ENCODE data around the gene BCL2L12. TPM values are rescaled to one million over a fixed set of nuclear protein-coding genes. Genes with fewer than 3 reads are reported as not detected.

The BCL2L12 gene
- total RNA-seq, 1 experiment from 2014 or later = 93.9 TPM

DNA sequence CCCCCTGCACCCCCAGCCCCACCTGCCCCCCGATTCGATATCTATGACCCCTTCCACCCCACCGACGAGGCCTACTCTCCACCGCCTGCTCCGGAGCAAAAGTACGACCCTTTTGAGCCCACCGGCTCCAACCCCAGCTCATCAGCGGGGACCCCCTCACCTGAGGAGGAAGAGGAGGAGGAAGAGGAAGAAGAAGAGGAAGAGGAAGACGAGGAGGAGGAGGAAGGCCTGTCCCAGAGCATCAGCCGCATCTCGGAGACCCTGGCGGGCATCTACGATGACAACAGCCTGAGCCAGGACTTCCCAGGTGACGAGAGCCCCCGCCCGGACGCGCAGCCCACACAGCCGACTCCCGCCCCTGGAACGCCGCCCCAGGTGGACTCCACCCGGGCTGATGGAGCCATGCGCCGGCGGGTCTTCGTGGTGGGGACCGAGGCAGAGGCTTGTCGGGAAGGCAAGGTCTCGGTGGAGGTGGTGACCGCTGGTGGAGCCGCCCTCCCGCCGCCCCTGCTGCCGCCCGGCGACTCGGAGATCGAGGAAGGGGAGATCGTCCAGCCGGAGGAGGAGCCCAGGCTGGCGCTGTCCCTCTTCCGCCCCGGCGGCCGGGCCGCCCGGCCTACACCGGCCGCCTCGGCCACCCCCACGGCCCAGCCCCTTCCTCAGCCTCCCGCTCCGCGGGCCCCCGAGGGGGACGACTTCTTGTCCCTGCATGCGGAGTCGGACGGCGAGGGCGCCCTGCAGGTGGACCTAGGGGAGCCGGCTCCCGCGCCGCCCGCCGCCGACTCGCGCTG lies 14.5 kb upstream of the BCL2L12 start:
- ATAC-seq (no peak), DNase-seq (ENCODE audit: low read depth, low spot score) (no peak)
- H3K27me3 ChIP-seq (ENCODE audit: insufficient read depth, low read length) = no peaks in the 10 kb centered on the region
- peaks cover 43% of the 10 kb centered on the region in 2 experiments; a peak in 3 of 4 replicates for H3K36me3 ChIP-seq (ENCODE audit: control insufficient read depth in 1 of 2, insufficient read depth in 2 of 2, low read length in 2 of 2)
- no peak overlapping the region for H3K4me2 ChIP-seq (ENCODE audit: low read length)
- POLR2A ChIA-PET = no interaction called here
- H3K27ac ChIP-seq (ENCODE audit: low read depth, low read length) = no peak overlapping the region
- no peaks in the 10 kb centered on the region for H3K4me1 ChIP-seq (ENCODE audit: control insufficient read depth in 1 of 2, insufficient read depth in 2 of 2, low read length in 2 of 2)
- RAD21 ChIA-PET (ENCODE audit: low non-redundant PET in 1 of 2, low total read pairs in 2 of 2, uncharacterized antibody in 2 of 2, unreplicated experiment in 2 of 2) = no interaction called here
- no peak overlapping the region for H3K9ac ChIP-seq (ENCODE audit: low read length)
- CTCF ChIA-PET = no interaction called here
- TF ChIP-seq FOSL1 (IDR thresholded peaks at IDR 0.05; ENCODE audit: low read depth) (no peak), SRF (IDR thresholded peaks at IDR 0.05; ENCODE audit: low read depth) (no peak), POLR2AphosphoS5 (IDR thresholded peaks at IDR 0.05; ENCODE audit: low read depth, low read length) (no peak), TCF7L2 (IDR thresholded peaks at IDR 0.05; ENCODE audit: borderline replicate concordance, extremely low read depth, insufficient read depth, insufficient read length) (no peak)
- TF ChIP-seq, protein P1, sequence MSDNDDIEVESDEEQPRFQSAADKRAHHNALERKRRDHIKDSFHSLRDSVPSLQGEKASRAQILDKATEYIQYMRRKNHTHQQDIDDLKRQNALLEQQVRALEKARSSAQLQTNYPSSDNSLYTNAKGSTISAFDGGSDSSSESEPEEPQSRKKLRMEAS (IDR thresholded peaks at IDR 0.05) = no peak
- TF ChIP-seq, protein P2, sequence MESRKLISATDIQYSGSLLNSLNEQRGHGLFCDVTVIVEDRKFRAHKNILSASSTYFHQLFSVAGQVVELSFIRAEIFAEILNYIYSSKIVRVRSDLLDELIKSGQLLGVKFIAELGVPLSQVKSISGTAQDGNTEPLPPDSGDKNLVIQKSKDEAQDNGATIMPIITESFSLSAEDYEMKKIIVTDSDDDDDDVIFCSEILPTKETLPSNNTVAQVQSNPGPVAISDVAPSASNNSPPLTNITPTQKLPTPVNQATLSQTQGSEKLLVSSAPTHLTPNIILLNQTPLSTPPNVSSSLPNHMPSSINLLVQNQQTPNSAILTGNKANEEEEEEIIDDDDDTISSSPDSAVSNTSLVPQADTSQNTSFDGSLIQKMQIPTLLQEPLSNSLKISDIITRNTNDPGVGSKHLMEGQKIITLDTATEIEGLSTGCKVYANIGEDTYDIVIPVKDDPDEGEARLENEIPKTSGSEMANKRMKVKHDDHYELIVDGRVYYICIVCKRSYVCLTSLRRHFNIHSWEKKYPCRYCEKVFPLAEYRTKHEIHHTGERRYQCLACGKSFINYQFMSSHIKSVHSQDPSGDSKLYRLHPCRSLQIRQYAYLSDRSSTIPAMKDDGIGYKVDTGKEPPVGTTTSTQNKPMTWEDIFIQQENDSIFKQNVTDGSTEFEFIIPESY (IDR thresholded peaks at IDR 0.05; ENCODE audit: extremely low read depth, insufficient replicate concordance, low read length) = no peak
- H3K4me3 ChIP-seq (replicated peaks in 1 of 2; ENCODE audit: low read depth in 1 of 2, low read length in 2 of 2) = no peak overlapping the region
- no peaks in the 10 kb centered on the region for H3K9me2 ChIP-seq (ENCODE audit: insufficient read depth)
- H2AFZ ChIP-seq (ENCODE audit: low read depth, low read length, poor library complexity, severe bottlenecking) = no peak overlapping the region
- no peaks in the 10 kb centered on the region for H4K20me1 ChIP-seq (ENCODE audit: insufficient read depth)
- peaks cover 43% of the 10 kb centered on the region; the same call in 1 of the 2 replicates for H3K79me2 ChIP-seq (ENCODE audit: insufficient read depth, low read length)
- BruUV-seq (replicated peaks) = no TSS peak
- H3K9me3 ChIP-seq (ENCODE audit: control insufficient read depth in 1 of 2, insufficient read depth in 1 of 2, low read depth in 1 of 2, low read length in 2 of 2) = no peaks in the 10 kb centered on the region
- intact Hi-C loops (cut with micrococcal nuclease) = no loop called here
